HFF-Myc (cell line): Measurements from ENCODE around the gene MAPKAPK5.

Experiments
- DNase-seq: peaks from one replicate; pipeline ENCODE4 v3.0.0-alpha.2; 2011; ENCODE audit warnings: low read depth; ENCODE audit errors: extremely low read depth
- H3K4me3 ChIP-seq: replicated peaks from 2 replicates; pipeline ENCODE4 v1.5.1; 2011; ENCODE audit warnings: low read depth, mild to moderate bottlenecking, control low read depth, low read length
- TF ChIP-seq, protein P1 (sequence below): IDR thresholded peaks from 2 replicates; pipeline ENCODE4 v1.5.1; 2012; ENCODE audit warnings: mild to moderate bottlenecking, low read depth, low read length, control low read depth; ENCODE audit errors: missing control alignments

Gene MAPKAPK5

DNA sequence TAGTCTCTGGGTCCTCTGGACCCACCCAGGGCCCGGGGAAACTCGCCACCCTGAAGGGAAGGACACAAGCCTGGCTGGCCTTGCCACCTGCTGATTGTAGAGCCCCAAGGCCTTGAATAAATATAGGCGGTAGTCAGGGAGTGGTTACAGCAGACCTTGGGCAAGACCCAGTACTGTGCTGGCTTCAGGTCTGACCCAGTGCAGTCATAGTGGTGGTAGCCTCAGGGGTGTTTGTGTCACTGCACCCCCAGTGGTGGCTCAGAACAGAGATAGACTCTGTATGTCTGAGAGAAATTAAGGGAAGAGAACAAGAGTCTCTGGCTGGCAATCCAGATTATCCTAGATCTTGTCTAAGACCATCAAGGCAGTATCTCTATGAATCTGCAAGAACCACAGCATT lies 63.5 kb downstream of the MAPKAPK5 start:
- DNase-seq = no peak
- H3K4me3 ChIP-seq = no peak overlapping the region
- TF ChIP-seq, protein P1, sequence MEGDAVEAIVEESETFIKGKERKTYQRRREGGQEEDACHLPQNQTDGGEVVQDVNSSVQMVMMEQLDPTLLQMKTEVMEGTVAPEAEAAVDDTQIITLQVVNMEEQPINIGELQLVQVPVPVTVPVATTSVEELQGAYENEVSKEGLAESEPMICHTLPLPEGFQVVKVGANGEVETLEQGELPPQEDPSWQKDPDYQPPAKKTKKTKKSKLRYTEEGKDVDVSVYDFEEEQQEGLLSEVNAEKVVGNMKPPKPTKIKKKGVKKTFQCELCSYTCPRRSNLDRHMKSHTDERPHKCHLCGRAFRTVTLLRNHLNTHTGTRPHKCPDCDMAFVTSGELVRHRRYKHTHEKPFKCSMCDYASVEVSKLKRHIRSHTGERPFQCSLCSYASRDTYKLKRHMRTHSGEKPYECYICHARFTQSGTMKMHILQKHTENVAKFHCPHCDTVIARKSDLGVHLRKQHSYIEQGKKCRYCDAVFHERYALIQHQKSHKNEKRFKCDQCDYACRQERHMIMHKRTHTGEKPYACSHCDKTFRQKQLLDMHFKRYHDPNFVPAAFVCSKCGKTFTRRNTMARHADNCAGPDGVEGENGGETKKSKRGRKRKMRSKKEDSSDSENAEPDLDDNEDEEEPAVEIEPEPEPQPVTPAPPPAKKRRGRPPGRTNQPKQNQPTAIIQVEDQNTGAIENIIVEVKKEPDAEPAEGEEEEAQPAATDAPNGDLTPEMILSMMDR = no peak

DNA sequence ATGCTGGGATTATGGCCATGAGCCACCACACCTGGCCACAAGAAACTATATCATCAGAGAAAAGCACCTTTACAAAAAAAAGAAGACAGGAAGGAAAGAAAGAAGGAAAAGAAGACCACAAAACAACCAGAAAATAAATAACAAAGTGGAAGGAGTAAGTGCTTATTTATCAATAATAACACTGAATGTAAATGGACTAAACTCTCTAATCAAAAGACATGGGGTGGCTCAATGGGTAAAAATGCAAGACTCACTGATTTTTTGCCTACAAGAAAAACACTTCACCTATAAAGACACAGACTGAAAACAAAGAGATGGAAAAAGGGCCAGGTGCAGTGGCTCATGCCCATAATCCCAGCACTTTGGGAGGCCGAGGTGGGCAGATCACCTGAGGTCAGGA lies 65.7 kb downstream of the MAPKAPK5 start:
- no peak for DNase-seq
- no peak overlapping the region for H3K4me3 ChIP-seq
- TF ChIP-seq, protein P1 = no peak

DNA sequence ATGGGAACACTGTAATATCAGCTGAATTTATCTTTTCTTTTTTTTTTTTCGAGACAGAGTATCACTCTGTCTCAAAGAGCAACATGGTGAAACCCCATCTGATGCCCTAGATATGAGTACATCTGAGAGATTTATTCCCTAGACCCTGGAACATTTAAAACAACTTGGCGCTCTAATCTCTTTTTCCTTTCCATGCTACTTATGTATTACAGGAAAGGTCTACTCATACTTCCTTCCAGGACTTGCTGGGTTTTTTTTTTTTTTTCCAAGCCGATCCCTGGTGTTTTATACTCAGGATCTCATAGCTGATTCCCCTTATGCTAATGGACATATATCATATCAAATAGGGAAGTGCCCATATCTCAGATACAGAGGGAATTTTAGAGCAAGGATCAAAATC lies 83.1 kb downstream of the MAPKAPK5 start:
- TF ChIP-seq, protein P1 = no peak
- H3K4me3 ChIP-seq = no peak overlapping the region
- no peak for DNase-seq

DNA sequence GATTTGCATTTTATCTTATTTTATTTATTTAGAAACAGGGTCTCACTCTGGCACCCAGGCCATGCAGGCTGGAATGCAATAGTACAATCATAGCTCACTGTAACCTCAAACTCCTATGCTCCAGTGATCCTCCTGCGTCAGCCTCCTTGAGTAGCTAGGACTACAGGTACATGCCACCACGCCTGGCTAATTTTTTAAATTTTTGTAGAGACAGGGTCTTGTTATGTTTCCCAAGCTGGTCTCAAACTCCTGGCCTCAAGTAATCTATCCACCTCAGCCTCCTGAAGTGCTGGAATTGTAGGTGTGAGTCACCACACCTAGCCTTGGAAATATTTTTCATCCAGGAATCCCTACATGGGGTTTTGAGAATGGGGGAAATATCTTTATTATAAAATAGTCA lies 84.6 kb downstream of the MAPKAPK5 start:
- no peak for DNase-seq
- TF ChIP-seq, protein P1 = no peak
- no peak overlapping the region for H3K4me3 ChIP-seq

DNA sequence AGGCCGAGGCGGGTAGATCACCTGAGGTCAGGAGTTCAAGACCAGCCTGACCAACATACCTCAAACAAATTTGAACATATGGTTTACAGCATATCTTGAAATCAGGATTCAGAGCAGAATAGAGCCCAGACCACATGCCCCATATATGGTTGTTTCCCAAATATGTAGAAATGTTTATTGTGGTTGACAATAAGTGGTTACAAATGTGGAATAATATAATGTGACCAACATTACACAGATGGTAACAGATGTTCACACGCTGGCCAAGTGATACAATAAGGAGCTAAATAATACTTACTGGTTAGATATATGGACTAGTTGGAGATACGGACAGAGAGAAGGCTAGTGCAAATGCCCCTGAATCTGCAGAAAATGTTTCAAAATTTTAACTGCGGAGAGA lies 85.3 kb downstream of the MAPKAPK5 start:
- TF ChIP-seq, protein P1 = no peak
- no peak overlapping the region for H3K4me3 ChIP-seq
- no peak for DNase-seq

DNA sequence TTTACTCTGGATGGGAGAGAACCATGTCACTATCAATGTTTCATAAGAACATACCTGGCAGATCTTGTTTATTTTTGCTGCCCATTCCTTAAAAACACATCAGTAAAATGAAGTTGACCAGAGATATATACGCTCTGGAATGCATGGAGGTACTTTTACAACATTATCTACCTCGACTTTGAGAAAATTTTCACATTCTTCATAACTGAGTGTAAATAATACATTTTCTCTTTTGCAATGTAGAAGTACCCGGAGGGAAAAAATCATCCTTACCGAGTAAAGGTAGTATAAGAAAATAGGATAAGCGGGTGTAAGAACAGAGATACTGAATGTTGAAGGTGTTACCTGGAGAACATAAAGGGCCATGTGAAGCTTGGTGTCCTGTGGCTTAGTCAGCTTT lies 90.2 kb downstream of the MAPKAPK5 start:
- DNase-seq = no peak
- TF ChIP-seq, protein P1 = no peak
- H3K4me3 ChIP-seq = no peak overlapping the region

DNA sequence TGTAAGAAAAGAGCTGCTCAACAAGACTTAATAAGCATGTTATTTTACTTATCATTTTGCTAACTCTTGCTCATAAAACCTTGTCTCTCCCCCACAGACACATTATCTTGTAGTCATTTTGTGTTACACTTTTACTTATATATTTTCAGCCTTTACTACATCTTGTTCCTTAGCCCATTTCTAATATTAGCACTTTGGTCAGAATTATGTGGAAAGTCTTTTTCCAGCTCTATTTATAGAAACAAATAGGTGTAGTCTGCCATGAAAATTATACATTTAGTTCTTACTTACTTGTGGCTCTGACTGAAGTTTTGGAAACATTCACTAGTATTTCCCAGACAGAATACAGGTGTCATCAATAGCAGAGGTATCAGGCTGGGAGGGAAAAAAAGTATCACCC lies 94.8 kb downstream of the MAPKAPK5 start:
- no peak overlapping the region for H3K4me3 ChIP-seq
- DNase-seq = no peak
- TF ChIP-seq, protein P1 = no peak
